HG02870 (cell line): Measurements from ENCODE around the gene IGFALS.

Source experiments
- ATAC-seq: cut with Tn5 transposase; IDR thresholded peaks from one replicate; pipeline ENCODE4 v1.9.1; 2021; ENCODE audit warnings: mild to moderate bottlenecking, moderate library complexity; ENCODE audit not compliant: unreplicated experiment

IGFALS gene

DNA sequence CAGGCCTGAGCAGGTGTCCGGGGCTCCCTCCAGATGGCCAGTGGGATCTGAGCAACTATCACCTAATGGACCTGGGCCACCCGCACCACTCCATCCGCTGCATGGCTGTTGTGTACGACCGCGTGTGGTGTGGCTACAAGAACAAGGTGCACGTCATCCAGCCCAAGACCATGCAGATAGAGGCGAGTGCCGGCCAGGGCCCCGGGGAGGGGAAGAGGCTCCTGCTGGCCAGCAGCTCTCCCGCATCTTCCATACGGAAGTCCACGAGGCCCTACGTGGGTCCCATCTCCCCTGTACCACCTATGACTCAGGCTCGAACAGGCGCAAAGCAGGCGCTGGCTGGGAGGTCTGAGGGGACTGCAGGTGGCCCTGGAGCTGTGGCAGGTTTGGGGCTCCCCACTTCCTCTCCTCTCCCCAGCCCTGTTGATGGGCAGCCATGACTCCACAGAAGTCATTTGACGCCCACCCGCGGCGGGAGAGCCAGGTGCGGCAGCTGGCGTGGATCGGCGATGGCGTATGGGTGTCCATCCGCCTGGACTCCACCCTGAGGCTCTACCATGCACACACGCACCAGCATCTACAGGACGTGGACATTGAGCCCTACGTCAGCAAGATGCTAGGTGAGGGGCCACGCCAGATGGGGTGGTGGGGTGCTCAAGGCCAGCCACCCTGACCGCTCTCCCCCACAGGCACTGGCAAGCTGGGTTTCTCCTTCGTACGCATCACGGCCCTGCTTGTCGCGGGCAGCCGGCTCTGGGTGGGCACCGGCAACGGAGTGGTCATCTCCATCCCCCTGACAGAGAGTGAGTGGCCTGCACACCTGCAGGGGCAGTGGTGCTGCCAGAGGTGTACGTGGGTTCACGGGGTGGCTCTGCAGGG, 26.1 kb downstream of the IGFALS start:
- no peak for ATAC-seq

DNA sequence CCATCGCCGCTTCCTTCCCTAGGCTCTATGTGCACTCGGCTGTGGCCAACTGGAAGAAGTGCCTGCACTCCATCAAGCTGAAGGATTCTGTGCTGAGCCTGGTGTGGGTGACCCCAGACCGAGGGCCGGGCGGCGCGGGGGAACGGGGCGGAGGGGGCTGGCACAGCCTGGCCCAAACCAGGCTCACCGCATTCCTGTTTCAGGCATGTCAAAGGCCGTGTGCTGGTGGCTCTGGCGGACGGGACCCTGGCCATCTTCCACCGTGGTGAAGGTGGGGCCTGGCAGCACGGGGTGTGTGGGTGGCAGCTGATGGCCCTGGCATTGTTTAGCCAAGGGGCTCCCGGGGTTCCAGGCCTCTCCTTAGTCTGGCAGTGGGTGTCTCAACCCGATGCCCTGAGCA, 26.8 kb downstream of the IGFALS start:
- no peak for ATAC-seq

DNA sequence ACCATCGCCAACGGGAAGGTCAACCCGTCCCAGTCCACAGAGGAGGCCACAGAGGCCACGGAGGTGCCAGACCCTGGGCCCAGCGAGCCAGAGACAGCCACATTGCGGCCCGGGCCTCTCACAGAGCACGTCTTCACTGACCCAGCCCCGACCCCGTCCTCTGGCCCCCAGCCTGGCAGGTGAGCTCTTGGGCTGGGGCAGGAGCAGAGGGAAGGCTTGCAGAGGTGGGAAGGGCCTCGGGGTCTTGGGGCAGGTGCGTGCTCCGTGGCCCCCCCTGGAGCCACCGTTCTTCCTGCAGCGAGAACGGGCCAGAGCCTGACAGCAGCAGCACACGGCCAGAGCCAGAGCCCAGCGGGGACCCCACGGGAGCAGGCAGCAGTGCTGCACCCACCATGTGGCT, 27.3 kb downstream of the IGFALS start:
- ATAC-seq: no peak

DNA sequence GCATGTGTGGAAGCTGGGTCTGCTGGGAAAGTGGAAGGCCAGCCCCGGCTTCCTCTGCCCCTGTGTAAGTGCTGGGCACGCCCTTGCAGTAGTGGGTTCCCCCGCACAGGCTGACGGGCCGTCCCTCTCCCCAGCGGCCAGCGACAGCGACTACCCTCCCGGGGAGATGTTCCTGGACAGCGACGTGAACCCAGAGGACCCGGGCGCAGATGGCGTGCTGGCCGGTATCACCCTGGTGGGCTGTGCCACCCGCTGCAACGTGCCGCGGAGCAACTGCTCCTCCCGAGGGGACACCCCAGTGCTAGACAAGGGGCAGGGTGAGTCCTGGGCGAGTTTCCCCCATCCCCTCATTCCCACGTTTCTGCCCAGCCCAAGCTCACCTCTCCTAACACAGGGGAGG, 27.7 kb downstream of the IGFALS start:
- no peak for ATAC-seq

DNA sequence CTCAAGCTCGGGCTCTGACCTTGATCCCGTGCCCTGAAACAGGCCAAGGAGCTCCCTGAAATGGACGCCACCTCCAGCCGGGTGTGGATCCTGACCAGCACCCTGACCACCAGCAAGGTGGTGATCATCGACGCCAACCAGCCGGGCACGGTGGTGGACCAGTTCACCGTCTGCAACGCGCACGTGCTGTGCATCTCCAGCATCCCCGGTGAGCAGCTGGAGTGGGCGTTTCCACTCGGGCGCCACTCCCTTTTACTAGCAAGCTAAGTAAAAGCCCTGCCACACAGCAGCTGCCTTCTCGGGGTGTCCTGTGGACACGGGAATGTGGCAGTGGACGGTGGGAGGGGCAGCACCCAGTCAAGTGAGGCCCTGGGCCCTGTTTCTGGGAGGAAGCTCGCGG, 28.5 kb downstream of the IGFALS start:
- no peak for ATAC-seq

DNA sequence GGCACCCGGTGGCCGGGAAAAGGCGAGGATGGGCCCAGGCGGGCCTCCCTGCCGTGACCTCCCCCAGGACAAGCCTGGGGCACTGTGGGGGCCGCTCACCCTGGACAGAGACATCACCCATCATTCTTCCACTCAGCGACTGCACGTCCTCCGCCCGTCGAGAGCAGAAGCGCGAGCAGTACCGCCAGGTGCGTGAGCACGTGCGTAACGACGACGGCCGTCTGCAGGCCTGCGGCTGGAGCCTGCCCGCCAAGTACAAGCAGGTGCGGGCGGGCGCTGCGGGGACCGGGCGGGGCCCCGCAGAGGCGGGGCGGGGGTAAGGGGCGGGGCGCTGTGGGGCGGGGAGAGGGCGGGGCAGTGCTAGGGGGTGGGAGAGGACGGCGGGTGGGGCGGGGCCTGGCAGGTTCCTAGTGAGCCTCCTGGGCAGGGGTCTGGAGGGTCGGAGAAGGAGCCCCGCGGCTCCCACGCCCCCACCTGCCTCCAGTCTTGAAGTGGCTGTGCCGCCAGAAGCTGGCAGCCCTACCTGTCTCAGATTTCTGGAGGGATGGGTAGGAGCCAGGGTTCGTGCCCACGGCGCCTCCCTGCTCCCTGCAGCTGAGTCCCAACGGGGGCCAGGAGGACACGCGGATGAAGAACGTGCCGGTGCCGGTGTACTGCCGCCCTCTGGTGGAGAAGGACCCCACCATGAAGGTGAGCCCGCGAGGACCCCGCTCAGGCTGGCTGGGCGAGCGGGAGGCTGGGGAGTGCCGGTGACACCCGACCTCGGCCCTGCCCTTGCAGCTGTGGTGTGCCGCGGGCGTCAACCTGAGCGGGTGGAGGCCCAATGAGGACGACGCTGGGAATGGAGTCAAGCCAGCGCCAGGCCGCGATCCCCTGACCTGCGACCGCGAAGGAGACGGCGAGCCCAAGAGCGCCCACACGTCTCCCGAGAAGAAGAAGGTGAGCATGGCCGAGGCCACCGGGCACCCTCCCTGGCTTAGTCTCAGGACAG, 29.7 kb downstream of the IGFALS start:
- ATAC-seq: no peak

DNA sequence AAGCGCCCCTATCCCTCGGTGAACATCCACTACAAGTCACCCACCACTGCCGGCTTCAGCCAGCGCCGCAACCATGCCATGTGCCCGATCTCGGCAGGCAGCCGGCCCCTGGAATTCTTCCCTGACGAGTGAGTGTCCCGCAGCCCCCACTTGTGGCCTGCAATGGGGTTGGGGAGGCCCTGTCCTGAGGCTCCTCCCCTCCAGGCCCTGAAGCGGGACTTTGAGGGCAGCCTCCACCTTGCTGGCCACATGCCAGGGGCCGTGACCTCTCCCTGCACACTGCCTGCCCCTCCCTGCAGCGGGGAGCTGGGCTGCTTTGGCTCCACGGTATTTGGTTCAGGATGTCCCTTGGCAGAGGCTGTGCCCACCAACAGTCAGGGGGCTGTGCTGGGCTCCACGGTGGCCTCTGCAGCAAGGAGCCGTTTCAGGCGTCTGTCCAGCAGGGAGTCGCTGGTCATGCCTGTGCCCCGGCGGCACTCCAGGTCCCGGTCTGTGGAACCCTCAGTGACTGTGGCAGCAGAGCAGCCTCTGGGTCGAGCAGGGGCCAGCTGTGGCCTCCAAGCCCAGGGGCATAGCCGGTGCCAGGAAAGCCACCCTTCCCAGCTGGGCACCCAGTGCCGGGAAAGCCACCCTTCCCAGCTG, 30.5 kb downstream of the IGFALS start:
- ATAC-seq: no peak

DNA sequence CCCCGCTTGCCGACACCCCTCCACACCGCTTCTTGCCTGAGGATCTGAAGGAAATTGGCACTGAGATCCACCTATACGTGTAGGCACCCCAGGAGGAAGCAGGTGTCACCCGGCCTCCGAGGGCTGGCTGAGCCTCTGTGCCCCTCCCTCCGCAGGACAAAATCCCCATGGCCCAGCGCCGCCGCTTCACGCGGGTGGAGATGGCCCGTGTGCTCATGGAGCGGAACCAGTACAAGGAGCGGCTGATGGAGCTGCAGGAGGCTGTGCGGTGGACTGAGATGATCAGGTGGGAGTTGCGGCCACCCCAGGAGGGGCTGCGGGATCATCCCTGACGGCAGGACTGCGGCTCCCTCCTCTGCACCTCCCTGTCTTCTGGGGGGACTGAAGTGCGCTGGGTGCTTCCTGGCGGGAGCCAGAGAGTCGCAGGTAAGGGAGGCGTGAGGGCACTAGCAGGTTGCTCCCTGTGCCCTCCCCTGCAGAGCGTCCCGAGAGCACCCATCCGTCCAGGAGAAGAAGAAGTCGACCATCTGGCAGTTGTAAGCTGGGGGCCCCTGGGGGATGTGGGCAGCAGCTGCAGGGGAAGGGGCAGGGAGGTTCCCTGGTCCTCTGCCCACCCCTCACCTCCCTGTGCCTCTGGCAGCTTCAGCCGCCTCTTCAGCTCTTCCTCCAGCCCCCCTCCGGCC, 31.2 kb downstream of the IGFALS start:
- ATAC-seq: no peak

DNA sequence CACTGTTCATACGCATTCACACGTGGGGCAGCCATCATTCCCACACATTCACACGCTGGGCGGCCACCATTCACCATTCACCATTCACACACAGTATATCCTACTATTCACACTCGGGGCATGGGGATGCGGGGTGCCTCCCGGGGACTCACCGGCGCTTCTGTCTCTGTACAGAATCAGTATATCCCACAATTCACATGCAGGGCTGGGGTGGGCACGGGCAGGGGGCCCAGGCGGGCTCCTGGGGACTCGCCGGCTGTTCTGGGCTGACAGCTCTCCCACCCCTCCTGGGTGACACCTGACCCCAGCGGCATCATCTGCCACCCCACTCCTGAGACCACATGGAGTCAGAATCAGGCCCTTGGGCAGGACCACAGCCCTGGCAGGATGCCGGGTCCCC, 31.8 kb downstream of the IGFALS start:
- no peak for ATAC-seq

DNA sequence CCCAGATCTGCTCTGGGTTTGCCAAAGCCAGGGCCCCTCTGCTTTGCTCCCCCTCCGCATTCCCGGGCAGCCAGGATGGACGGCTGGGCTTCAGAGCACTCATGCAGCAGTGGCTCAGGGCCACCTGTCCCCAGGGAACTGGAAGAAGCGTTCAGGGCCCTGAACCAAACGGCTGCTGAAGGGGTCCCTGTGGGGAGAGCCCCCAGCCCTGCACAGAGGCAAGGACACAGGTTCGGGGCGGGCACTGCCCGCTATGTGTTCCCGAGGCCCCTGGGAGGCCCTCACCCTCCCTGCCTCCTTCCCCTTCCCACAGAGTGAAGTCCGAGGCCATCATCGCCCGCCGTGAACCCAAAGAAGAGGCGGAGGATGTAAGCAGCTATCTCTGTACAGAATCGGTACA, 32.6 kb downstream of the IGFALS start:
- ATAC-seq: no peak

DNA sequence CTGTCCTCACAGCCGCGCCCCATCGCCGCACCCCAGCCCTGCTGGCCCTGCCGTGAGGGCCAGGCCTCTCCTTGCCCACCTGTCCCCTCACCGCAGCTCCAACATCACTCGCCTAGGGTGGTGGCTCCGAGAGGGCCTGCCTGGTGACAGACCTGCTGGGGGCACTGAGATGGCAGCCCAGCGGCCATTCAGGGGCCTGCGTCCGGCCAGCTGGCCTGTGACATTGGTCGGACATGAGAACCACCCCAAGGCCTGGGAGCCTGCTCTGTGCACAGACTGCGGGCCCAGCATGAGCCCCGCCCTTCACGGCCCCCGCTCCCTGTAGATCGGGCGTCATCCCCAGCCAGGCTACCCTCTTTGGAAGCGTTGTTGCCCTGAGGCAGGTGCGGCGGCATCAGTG, 34.0 kb downstream of the IGFALS start:
- ATAC-seq: no peak

DNA sequence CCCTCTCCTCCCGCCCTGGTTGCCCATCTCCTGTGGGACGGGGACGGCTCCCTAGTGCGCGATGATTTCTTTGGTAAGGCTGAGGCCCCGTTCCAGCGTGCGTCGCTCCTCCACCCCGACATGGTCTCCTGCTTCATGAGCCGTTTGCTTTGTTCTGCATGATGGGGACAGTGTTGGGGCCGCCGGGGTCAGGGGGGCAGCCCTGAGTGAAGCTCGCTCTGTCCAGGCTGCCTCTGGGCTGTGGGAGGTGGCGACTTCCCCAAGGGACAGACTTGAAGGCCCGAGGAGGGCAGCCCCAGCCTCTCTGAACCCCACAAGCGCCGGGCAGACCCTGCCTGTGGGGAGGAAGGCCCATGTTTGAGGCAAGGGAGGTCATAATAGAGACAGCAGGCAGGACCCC, 34.6 kb downstream of the IGFALS start:
- no peak for ATAC-seq

DNA sequence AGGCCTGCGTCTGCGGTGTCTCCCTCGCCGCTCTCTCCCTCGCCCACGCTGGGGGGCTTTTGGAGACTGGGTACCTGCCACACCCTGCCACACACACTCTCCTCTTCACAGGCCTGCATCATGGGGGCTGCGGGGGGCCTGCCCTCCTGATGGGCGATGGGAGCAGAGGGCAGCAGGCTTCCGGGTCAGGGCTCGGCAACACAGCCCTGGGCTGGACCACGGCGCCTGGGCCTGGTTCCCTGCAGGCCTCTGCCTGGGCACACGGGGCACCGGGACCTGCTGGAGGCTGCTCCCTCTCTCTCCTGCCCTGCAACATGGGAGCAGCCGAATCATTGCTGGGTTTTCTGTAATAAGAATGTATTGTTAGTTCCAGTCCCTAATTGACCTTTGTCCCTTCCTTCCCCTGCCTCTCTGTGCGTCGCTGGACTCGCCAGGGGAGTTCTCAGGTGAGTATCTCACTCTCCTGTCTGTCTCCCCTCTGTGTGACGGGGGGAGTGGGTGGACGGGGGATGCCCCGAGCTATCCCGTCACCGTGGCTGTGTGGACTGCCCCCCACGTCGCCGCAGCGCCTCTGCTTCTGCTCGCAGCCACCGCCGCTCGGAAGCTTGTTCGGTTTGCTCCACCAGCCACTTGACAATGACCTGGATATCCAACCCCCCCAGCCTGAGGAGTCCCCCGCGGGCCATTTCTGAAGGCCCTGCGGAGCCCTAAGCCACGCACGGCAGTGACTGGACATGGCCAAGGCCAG, 35.6 kb downstream of the IGFALS start:
- ATAC-seq: no peak

DNA sequence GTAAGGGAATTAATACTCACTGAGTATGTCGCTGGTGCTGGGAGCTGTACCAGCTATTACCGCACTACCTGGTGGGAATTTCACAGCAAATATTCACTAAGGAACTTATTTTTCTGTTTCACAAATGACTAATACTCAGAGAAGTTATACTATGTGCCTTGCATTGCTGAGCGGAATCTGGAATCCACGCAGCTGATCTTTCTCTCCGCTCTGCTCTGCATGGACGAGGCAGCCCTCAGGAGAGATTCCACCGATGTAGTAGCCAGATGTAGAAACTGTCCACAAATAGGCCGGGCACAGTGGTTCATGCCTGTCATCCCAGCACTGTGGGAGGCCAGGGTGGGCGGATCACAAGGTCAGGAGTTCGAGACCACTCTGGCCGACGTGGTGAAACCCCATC, 39.3 kb downstream of the IGFALS start:
- ATAC-seq: no peak

DNA sequence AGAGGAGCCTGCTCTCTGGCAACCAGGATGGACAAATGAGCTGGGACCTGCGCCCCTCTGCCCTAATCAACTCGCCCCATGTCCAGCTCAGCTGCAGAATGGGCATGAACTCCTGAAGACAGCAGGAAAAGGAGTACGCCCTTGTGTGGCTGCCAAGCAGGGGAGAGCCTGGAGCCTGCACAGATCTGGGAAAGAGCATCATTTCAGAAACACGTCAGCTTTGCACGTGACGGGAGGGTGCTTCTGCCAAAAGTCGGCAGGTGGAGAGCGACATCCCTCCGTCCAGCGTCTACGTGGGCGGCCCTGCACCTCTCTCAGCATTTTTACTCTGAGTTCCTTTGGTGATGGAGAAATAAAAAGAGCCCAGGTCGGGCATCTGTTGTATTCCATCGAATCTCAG, 40.7 kb downstream of the IGFALS start:
- no peak for ATAC-seq

DNA sequence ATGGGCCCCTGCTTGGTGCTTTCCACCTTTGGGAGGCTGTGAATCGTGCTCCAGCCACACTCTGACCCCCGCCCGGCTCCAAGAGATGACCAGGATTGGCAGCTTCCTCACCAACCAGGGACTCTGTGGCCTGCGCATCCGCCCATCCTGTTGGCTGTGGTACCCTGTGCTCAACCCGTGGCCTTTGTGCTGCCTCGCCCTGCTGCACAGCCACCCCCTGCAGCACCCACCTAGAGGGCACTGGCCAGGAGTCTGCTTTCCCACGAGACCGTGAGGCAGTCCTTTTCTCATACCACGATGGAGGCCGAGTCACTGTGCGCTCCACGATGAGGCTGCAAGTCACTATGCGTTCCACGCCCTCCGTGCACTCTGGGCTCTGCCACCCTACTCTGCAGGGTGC, 41.6 kb downstream of the IGFALS start:
- no peak for ATAC-seq

DNA sequence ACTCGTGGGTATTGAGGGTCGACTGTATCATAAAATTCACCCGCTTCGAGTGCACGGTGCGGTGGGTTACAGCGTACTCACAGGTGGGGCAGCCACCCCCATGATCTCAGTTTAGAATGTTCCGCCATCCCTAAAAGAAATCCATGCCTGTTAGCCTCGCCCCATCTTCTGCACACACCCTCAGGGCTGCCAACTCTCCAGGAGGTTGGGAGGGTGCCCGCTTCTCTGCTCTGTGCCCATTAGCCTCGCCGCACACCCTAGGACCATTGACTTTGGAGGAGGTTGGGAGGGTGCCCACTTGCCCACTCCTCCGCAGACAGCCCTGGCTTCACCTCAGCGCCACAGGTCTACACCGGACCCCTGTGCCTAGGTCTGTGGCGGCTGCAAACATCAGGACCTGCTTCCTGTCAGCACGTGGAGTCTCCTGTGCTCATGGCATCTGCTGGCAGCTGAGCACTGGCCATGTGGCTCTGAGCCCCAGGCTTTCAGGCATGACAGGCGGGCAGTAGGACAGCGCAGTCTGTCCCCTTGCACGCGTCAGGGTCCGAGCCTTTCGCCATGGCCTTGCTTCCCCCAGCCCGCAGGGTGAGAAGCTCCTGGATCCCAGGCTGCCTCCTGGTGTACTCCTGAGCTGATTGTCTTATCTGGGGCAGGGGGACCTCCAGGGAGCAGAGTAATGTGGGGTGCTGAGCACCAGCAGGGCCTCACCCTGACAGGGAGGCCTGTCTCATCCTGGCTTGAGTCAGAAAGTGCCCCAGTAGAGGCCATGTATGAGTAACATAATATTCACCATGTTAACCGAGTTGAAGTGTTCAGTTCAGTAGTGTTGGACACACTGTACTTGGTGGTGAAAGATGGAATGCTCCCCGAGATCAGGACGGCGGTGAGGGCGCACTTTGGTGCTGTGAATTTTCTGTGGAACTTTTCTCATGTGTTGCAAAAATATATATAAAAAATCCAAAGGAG, 44.1 kb downstream of the IGFALS start:
- ATAC-seq: no peak

DNA sequence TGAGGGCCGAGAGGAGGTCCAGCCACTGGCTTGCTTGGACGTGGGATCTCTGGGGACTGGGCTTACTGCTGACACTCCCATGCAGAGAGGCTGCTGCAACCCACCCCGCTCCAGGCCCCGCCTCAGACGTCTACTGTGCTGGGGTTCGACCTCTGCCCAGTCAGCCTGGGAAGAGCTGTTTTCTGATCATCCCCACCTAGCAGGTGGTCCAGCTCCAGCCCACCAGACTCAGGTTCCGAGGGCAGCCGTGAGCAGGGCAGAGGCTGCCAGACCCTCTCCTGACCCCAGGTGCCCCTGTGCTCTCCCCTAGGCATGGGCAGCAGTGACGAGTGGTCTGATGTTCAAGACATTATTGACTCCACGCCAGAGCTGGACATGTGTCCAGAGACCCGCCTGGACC, 45.6 kb downstream of the IGFALS start:
- ATAC-seq: no peak

DNA sequence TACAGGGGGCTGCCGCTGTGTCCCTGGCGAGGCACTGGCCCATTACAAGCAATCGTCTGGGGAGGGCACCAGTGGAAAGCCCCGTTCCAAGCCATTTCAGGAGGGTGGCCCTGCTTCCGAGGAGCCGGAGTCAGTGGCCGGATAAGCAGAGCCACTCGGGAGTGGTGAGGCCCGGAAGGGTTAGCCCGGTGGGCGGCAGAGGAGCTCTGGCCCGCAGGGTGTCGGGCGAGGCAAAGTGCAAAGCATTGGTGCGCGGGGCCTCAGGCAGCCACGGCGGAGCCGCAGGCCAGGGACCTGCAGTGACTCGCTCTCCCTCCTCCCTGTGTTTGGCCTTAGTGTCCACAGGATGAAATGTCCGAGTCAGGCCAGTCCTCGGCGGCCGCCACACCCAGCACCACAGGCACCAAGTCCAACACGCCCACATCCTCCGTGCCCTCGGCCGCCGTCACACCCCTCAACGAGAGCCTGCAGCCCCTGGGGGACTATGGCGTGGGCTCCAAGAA, 46.8 kb downstream of the IGFALS start:
- no peak for ATAC-seq
